C4-2B (cell line): ENCODE data around the gene PREP.

ENCODE experiments used
- CTCF ChIP-seq: fragments of 450-650 bp; conservative IDR thresholded peaks from 2 replicates; pipeline ENCODE4 v1.5.1; 2017; ENCODE audit warnings: mild to moderate bottlenecking
- ZFX ChIP-seq: fragments of 450-650 bp; IDR thresholded peaks from 2 replicates; pipeline ENCODE4 v1.6.1; 2017

DNA sequence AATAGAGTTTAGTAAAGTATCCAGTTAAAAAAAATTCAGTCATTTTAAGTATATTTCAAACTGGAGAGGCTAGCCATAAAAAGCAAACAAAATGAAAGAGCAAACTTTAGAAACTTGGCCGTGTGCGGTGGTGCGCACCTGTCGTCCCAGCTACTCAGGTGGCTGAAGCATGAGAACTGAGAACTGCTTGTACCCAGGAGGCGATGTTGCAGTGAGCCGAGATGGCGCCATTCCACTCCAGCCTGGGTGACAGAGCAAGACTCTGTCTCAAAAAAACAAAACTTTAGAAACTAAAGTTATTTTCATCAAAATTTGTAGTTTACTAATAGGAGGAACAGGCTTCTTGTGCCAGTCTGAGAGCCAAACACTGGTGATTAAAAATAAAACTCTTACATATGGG, 122.8 kb downstream of the PREP start:
- no peak for TF ChIP-seq CTCF
- no peak for TF ChIP-seq ZFX
